Adrenal gland (tissue), 5 donors: Measurements from ENCODE around the gene AOPEP.

Experiments used
- CTCF ChIP-seq, 6 experiments: fragments of 450-650 bp in 4 of 6; fragments of 200-600 bp in 2 of 6; sonication (generic) in 1 of 6; IDR thresholded peaks; 1 replicate in 5 of 6; 2 replicates in 1 of 6; pipeline versions ENCODE4 v1.5.1 to v1.8.0; 2016 to 2021; ENCODE audit warnings: antibody characterized with exemption in 6 of 6, mild to moderate bottlenecking in 2 of 6, moderate library complexity in 1 of 6
- POLR2A ChIP-seq, 2 donors: fragments of 450-650 bp; IDR thresholded peaks; one replicate each; pipeline ENCODE4 v1.6.1; 2017; ENCODE audit warnings: antibody characterized with exemption in 2 of 2, mild to moderate bottlenecking in 2 of 2, moderate library complexity in 1 of 2
- donor health status: DM: no; HTN: no; CAD: no.

GRCh38 chr9:94734054-94734754 lies 7.7 kb downstream of the AOPEP start:
- TF ChIP-seq CTCF (IDR thresholded peaks at IDR 0.05) = no peak
- no peak for TF ChIP-seq POLR2A (IDR thresholded peaks at IDR 0.05)
